Measurements from ENCODE around the gene MEFV.
"Not testable (repeated sequence)": the region's sequence is repeated elsewhere in the genome, so short reads cannot be mapped to it uniquely, and the experiment has no call there.

The MEFV gene, protein sequence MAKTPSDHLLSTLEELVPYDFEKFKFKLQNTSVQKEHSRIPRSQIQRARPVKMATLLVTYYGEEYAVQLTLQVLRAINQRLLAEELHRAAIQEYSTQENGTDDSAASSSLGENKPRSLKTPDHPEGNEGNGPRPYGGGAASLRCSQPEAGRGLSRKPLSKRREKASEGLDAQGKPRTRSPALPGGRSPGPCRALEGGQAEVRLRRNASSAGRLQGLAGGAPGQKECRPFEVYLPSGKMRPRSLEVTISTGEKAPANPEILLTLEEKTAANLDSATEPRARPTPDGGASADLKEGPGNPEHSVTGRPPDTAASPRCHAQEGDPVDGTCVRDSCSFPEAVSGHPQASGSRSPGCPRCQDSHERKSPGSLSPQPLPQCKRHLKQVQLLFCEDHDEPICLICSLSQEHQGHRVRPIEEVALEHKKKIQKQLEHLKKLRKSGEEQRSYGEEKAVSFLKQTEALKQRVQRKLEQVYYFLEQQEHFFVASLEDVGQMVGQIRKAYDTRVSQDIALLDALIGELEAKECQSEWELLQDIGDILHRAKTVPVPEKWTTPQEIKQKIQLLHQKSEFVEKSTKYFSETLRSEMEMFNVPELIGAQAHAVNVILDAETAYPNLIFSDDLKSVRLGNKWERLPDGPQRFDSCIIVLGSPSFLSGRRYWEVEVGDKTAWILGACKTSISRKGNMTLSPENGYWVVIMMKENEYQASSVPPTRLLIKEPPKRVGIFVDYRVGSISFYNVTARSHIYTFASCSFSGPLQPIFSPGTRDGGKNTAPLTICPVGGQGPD

DNA sequence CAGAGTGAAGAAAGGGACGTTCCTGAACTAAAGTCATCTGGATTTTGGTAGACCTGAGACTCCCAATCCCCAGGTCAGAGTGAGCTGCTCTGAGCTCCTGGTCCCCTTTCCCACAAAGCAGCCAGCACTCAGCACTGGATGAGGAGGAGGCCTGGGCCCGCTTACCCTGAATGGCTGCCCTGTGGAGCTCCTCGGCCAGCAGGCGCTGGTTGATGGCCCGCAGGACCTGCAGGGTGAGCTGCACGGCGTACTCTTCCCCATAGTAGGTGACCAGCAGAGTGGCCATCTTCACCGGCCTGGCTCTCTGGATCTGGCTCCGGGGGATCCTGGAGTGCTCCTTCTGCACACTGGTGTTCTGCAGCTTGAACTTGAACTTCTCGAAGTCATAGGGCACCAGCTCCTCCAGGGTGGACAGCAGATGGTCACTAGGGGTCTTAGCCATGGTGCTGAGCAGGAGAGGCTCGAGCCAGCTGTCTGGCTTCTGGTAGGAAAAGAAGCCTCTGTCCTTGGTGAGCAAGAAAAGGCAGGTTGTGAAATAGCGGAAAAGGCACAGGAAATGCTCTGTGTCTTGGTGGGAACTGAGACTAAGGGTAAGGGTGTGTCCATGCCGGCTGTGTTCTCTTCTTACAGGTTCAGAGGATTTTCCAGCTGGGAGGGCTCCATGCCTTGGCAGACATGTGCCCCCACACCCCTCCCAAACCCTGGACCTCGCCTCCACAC is at the start of gene MEFV:
MEFV (minus strand) TSS at position 488 of the 720 bp plus-strand sequence; CDS start at position 442, 46 bp downstream.
- DNase-seq (ENCODE audit: low read depth), result no peak

- no peak for DNase-seq (ENCODE audit: low read depth)
Observed at GRCh38 chr16:3306078-3306477, 49.6 kb upstream of the MEFV start.

DNA sequence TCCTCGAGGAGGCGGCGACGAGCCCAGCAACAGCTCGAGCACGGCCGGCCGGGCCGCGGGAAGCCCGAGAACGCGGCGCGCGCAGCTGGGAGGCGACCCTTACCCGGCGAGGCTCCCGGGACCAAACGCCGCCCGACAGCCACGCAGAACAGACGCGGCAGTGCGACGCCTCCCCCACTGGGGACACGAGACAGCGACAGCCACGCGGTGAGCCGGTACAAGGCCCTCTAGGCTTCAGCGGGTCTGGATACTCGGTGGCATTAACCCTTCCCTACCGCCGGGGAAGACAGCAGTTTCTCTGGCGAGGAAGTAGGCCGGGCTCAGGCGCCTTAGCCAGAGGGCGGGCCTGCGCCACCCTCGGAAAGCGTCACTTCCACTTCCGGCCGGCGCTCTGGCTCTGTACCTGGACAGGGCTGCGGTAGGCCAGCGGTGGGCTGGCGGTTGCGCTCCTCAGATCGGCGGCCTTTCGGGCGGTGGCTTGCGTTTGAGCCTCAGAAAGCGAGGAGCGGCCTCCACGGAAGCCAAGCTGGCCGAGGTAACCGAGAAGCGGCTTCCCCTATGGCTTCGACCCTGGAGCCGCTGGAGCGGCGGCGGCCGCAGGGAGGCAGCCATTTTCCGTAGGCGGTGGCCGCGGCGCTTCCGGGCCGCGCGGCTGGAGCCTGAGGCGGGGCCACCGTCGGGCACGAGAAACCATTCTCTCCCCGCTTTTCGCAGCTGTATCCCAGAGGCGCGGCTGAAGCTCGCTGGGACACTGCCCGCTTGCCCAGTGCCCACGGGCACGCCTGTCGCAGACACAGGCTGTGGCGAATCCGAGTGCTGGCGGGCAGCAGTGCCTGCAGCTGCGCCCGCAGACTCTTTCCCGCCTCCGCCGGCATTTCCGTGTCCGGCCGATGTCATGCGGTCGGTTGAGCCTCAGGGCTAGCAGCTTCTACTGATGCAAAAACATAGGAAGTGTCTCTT is 49.0 kb upstream of the MEFV start, which contains the start of the genes TIGD7 and ZNF75A:
TIGD7 (minus strand) TSS at position 322 of the 960 bp plus-strand sequence. CDS start 4,816 bp downstream, outside the sequence.
ZNF75A (plus strand) TSS at position 389 of the 960 bp plus-strand sequence. CDS start 2,932 bp downstream, outside the sequence.
- peak; percentile 74 for DNase-seq (ENCODE audit: low read depth)

GRCh38 chr16:3304370-3304769 is 47.9 kb upstream of the MEFV start:
- no peak for DNase-seq (ENCODE audit: low read depth)

GRCh38 chr16:3295783-3296182 is 39.4 kb upstream of the MEFV start:
- DNase-seq (ENCODE audit: low read depth), result no peak

- no peak for DNase-seq (ENCODE audit: low read depth)
Observed at GRCh38 chr16:3295209-3295608, 38.8 kb upstream of the MEFV start.

- DNase-seq (ENCODE audit: low read depth), result no peak
Observed at GRCh38 chr16:3292604-3293003, 36.2 kb upstream of the MEFV start.

DNA sequence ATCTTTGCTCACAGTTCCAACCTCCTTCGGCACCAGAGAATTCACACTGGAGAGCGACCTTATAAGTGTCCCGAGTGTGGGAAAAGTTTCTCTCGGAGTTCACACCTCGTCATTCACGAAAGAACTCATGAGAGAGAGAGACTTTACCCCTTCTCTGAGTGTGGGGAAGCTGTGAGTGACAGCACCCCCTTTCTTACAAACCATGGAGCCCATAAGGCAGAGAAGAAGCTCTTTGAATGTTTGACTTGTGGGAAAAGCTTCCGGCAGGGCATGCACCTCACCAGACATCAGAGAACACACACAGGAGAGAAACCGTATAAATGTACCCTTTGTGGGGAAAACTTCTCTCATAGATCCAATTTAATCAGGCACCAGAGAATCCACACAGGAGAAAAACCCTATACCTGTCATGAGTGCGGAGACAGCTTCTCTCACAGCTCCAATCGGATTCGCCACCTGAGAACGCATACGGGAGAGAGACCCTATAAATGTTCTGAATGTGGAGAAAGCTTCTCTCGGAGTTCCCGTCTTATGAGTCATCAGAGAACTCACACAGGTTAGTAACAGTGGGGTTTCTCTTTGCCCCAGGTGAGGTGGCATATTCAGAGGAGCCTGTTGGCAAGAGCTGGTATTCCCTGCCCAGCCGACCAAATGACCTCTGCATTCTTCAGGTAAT is 33.7 kb upstream of the MEFV start:
- no peak for DNase-seq (ENCODE audit: low read depth)

DNA sequence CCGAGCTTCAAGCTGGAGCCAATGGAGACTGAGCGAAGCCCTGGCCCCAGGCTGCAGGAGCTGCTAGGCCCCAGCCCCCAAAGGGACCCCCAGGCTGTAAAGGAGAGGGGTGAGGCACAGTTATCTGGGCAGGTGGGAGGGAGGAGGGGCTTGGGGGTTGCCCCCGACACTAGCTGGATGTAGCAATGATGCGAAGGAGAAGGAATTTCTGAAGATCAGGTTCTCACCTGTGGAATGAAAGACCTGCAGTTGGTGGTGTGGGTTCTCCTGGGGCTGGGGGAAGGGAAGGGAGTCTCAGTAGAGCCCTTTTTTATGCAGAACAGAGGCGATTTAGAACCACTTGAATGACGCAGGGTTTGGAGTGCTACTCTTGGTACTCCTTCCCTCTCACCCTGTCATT is 28.7 kb upstream of the MEFV start:
- DNase-seq (ENCODE audit: low read depth), result no peak

DNA sequence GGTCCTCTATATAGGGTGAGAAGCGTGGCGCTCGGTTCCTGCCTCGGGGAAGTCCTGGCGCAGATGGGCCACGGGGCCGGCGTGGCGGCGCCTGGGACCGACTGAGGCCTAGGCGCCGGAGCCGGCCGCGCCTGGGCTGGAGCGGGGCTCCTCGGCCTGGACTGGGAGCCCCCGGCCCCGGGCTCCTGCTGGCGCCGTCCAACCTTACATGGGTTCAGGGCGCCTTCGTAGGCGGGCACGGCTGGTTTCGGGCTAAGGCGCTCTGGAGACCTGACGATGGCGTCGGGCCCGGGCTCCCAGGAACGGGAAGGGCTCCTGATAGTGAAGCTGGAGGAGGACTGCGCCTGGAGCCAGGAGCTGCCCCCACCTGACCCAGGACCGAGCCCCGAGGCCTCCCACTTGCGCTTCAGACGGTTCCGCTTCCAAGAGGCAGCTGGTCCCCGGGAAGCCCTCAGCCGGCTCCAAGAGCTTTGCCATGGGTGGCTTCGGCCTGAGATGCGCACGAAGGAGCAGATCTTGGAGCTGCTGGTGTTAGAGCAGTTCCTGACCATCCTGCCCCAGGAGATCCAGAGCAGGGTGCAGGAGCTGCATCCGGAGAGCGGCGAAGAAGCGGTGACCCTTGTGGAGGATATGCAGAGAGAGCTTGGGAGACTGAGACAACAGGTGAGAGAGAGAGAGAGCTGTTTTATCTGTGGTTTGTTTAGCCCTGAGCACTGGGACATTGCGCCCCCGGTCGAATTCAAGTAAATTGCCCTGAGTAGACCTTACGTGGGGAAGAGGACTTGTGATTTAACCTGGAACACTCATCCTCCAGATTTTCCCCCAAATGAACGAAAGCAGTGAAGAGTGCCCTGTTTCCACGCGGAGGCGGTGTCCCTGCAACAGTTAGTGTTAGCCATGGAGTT is 27.4 kb upstream of the MEFV start:
- no peak for DNase-seq (ENCODE audit: low read depth)

DNA sequence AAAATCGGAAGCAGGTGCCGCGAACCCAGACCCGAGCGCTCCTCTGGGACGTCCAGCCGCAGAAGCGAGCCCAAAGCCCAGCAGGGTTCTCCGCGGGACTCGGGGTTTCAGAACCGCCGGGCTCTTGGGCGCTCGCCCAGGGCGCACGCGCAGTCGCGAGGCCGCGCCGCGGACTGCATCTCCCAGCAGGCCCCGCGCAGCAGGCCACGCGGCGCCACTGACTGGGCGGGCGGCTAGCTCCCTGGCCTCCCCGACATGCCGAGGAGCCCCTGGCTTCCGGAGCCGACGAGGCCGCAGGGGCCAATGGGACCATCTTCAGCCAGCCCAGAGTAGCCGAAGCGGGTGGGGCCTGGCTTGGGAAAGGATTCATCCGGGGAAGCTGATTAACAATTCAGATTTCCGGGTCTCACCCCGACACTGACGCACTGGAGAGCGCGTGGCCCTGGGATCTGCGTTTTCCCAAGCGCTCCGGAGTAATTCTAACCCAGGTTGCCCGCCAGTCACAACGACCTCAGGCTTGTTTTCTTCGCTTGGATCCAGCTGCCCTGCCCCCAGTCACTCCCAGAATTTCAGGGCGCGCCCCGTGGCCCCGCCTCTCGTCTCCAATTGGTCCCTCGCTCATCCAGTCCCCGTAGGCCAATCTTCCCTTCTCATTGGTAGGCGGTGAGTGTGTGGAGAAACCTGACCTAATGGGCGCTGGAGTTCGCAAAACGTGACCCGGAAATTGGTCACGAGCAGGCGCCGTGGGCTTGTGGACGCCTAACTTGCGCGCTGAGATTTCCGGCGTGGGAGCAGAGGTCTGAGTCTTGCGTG is 26.5 kb upstream of the MEFV start, which contains the start of gene ZNF263:
ZNF263 (plus strand) TSS at position 762 of the 813 bp plus-strand sequence. CDS start 328 bp downstream, outside the sequence.
- peak; percentile 86 for DNase-seq (ENCODE audit: low read depth)

- DNase-seq (ENCODE audit: low read depth), result peak; percentile 10
Observed at GRCh38 chr16:3282103-3282729, 25.8 kb upstream of the MEFV start.

DNA sequence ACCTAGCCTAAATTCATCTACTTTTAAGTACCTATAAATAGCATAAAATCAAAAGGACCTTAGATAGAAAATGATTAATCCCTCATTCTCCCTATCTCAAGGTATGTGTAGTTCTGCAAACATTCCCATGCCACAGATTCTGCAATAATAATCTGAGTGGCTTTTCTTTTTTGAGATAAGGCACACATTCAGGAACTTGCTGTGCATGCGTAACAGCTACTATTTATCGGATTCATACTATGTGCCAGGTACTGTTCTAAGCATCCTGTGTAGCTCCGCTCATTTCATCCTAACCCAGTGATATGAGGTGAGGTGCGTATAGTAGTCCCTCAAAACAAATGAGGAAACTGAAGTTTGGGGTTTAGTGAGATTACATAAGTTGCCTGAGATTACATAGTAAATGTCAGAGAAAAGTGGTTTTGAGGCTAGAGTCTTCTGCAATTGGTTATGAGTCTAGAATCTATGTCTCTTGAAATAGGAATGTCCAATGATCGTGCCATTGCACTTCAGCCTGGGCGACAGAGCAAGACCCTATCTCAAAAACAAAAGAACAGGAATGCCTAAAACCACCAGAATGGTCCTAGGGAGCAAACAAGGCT is 24.9 kb upstream of the MEFV start:
- no peak for DNase-seq (ENCODE audit: low read depth)

GRCh38 chr16:3276679-3277078 is 20.2 kb upstream of the MEFV start:
- DNase-seq (ENCODE audit: low read depth), result no peak

GRCh38 chr16:3274947-3275346 is 18.5 kb upstream of the MEFV start:
- no peak for DNase-seq (ENCODE audit: low read depth)

DNA sequence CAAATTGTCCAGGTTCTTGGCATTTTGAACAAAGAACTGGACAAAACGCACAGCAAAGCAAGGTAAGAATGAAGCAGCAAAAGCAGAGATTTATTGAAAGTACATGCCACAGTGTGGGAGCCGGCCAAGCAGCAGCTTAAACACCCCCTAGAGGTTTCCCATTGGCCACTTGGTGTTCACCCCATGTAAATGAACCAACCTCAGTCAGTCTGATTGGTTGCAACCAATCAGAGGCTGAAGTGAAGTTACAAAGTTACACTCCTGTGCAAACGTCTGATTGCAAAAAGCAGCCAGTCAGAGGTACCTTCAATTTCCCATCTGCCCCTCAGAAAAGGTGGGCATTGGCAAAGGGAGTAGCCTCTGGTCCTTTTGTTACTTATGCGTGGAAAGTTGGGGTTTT is 18.1 kb upstream of the MEFV start:
- no peak for DNase-seq (ENCODE audit: low read depth)

GRCh38 chr16:3271281-3271680 is 14.8 kb upstream of the MEFV start:
- DNase-seq (ENCODE audit: low read depth), result not testable (repeated sequence)

All from activated T-helper 9 cell treated with anti-CD3 and anti-CD28 coated beads, Interleukin-2, amount 50 U/mL, for 16 hours (primary cell).